GM21529 (cell line): Measurements from ENCODE around the gene TXNDC5.
"Not testable (repeated sequence)": the region's sequence is repeated elsewhere in the genome, so short reads cannot be mapped to it uniquely, and the experiment has no call there.

ENCODE experiments used
- ATAC-seq: cut with Tn5 transposase; IDR thresholded peaks from one replicate; pipeline ENCODE4 v1.9.1; 2021; ENCODE audit not compliant: unreplicated experiment

TXNDC5 gene

DNA sequence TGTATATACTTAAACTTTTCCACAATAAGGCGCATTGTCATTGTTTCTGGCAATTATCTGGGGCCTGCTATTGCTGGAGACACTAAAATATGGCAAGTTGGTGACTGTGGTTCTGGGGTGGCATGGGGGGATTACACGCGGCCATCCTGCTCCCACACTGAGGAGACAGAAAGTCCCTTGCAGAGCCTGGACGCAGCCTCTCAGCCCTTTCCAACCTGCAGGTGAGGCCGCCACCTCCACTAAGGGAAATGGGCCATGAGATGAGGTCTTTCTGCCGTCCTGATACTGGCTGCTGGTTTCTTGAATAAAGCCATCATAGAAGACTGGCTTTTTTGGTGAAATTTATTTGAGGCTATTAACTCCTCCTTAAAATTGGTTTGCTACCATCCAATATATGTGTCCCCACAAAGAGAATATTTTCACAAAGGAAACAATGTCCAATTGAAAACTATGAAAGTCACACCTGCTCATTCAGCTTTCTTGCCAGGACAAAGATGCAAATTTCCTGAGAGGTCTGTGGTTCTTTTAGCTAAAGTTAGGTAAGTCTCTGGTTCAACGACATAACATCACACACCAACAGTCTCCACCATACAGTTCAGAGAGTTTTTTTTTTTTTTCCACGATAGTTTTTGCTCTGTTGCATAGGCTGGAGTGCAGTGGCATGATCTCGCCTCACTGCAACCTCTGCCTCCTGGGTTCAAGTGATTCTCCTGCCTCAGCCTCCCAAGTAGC lies 13.0 kb downstream of the TXNDC5 start:
- peak; percentile 74 for ATAC-seq

DNA sequence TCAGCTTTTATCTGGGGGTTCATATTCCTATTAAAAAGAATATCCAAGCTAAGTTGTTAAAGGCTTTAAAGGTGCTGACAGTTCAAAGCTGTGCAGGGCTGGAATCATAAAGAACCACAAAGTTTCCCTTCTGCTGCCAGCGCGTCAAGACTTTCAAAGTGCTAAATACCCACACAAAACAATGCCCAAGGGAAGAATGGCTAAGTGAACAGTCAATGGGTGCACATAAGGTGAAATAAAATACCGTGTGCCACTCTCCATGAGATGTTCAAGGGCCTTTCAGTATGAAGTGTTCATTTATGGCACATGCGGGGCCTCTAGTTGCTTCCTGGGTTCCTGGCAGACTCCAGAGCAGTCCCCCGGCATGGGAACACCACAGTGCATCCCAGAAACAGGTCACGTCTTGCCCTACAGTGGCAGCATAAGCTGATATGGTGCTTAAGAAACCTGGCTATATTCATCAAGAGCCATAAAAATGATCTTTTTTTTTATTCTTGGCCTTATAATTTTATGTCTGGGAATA lies 14.1 kb downstream of the TXNDC5 start:
- no peak for ATAC-seq

DNA sequence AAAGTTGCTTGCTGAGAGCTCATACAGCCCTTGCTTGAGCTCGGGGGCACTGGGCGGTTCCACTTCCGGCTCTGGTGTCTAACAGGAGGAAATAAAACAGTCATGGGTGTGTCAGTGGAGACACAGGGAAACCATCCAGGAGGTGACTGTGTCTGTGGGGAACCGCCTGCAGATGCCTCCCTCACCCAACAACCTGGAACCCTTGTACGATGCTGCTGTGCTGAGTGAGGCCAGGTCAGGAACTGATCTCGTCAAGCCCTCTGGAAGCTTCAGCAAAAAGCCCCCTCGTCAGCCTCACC lies 15.5 kb downstream of the TXNDC5 start:
- ATAC-seq: no peak

DNA sequence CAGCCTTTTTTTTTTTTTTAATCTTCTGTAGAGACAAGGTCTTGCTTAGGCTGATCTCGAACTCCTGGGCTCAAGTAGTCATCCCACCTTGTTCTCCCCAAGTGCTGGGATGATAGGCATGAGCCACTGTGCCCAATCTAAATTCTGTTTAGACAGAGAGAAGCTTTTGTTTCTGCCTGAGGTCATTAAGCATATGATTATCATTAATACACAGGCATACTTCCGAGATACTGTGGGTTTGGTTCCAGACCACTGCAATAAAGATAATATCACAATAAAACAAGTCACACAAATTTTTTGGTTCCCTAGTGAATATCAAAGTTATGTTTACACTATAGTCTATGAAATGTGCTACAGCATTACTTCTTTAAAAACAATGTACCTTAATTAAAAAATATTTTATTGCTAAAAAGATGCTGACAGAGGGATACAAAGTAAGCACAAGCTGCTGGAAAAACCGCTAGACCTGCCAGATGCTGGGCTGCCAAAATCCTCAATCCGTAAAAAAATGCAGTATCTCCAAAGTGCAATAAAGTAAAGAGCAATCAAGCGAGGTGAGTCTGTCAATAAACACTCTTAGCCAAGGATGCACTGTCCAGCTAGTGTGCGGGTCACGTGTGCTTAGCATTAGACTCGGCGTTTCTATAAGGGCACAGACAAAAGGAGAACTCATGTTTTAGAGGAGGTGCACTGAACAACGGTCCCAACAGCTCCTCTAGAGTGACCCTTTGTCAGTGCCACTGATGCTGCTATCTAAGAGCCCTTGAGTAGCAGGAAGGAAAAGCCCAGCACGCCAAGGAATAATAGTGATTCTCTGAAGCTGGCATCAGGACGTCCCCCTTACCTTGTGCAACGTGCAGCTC lies 16.1 kb downstream of the TXNDC5 start:
- ATAC-seq: no peak

DNA sequence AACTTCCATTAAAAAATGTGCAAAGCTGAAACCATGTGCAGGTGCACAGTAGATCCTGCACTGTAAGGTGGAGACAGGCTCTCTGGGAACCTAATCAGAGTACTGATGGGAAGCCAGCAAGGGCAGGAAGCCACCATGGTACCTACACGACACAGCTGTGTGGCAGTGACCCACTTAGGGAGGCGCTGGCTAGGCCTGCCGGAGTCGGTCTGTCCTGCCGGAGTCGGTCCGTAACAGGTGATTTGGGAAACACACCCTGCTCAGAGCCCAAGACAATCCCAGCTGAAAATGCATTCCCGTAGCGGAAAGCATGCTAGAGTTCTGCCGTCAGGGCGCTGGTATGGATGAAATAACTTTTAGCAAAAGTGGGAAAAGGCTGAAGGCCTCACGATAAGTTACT lies 17.2 kb downstream of the TXNDC5 start:
- no peak for ATAC-seq

DNA sequence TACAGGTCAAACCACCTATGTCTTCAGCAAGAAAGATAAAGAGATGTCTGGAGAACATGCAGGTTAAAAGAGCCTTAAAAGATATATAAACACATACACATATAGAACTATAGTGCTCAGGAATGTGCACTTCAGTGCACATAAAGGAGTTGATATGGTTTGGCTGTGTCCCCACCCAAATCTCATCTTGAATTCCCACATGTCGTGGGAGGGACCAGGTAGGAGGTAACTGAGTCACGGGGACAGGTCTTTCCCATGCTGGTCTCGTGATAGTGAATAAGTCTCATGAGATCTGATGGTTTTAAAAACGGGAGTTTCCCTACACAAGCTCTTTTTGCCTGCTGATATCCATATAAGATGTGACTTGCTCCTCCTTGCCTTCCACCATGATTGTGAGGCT lies 18.2 kb downstream of the TXNDC5 start:
- not testable (repeated sequence) for ATAC-seq

DNA sequence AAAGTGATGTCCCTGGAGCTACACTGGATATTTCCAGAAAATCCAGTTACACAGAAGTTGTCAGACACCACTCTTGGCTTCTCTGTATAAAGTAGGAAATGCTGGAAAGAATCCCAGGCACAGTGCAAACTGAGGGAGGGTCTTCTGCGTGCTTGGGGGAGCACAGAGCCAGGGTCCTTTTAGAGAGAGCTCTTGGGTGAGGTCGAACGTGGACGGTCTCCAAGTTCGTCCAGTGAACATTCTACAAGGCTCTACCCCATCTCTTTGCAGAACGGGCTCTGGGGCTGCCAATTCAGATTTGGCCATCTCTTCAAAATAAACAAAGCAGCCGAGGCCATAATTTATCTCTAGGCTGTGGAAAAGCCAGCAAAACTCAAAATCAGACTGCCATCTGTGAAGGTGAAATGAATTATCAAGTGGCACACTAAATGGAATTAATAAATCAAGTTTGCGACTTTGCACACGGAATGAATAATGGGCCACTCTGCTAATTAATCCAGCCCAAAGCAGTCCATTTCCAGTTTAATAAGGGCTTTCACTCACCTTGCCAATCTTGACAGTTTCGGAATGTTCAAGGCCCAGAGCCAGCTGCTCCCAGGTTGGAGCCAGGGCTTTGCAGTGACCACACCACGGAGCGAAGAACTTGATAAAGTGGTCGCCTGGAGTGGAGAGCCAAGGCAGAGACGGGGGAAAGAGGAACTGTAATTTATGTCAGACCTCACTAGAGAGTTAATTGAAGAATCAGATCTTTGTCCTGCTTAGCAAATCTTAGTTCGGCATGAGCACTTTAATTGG lies 19.3 kb downstream of the TXNDC5 start:
- ATAC-seq: no peak

DNA sequence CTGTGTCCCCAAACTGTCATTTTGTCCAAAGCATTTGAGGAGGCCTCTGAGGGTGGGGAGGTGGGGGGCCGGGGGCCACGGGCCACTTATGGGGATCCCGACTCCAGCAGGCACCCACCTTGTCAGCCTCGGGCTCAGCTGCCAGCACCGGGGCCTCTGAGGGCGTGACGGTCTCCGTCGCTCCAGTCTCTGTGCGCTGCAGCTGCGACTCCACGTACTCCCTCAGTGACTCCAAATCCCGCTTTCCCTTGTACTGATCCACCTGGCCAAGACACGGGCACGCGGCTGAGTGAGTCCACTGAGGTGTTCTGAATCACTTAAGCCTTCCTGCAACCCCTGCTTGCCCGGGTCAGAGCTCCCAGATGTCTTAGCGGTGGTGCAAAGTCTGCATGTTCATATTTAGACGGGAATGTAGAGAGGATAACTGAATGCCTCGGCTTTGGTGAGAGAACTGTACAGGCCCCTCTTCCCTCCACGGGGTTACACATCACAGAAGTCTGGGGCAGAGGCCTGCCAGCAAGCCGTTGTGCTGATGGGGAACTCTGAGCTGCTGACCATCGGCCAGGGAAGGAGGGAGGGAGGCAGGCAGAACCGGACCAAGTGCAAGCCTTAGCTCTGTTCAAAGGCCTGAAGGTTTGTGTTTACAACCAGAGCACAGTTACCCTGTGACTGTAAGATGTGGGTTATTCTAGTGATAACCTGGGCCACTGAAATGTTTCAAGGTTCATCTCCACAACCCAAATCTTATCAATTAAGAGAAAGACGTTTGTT lies 21.8 kb downstream of the TXNDC5 start:
- ATAC-seq: no peak

DNA sequence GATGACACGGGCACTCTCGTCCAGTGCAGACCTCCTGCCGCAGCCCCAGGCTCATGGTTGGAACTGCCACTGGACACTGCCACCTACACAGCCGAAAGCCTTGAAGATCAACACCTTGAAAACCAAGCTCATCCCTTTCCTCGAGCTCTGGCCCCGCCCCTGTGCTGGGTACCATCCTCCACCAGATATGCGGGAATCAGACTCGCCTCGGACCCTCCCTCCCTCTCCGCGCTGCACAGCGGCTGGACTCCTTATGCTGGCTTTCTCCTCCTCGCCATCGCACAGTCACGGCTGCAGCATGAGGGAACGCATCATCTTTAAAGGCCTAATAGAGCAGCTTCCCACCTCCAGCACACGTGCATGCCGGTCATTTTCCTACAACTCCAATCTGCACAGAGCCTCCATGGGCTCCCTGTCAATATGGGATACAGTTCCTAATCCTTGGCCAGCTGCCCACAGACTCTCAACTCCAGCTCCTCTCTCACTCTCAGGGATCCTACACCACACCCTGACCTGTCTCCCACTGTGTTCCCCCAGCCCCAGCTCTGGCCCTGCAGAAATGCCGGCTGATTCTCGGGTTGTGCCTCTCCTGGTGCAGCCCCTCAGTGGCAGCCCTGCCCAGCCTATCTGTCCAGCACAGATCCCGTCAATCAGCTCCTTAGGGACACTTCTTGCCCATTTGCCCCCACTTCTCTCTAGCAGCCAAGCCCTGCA lies 23.2 kb downstream of the TXNDC5 start:
- no peak for ATAC-seq

DNA sequence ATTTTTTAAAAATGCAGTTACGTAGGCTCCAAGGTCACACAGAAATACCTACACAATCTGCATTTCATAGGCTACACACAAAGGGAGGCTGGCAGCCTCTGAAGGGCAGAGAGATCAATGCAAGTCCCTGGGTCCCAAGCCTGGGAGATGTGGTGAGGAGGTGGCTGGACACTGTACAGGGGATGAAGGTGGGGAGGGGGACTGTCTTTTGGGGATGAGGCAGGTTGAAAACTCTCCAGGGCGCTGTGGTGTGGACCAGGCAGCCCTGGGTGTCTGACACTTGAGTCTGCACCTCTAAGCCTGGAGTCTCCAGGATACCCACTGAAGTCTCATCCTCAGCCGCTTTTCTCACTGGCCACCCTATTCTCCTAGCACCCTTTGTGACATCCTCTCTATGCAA lies 24.5 kb downstream of the TXNDC5 start:
- no peak for ATAC-seq

DNA sequence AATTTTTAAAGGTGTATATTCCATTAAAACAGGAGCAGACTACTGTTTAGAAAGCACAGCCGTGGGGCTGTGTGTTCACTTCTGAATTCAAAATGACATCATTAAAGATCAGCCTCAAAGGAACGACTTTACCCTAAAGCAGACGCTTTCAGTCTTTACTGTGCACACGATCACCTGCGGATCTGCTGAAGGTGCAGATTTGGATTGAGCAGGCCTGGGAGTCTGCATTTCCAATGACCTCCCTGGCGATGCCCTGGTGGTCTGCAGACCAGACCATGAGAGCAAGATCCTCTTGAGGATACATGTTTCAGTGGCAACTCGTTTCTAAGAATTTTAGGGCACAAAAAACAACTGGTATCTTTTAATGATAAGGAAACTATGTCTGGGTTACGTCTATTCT lies 27.2 kb downstream of the TXNDC5 start:
- ATAC-seq: no peak

DNA sequence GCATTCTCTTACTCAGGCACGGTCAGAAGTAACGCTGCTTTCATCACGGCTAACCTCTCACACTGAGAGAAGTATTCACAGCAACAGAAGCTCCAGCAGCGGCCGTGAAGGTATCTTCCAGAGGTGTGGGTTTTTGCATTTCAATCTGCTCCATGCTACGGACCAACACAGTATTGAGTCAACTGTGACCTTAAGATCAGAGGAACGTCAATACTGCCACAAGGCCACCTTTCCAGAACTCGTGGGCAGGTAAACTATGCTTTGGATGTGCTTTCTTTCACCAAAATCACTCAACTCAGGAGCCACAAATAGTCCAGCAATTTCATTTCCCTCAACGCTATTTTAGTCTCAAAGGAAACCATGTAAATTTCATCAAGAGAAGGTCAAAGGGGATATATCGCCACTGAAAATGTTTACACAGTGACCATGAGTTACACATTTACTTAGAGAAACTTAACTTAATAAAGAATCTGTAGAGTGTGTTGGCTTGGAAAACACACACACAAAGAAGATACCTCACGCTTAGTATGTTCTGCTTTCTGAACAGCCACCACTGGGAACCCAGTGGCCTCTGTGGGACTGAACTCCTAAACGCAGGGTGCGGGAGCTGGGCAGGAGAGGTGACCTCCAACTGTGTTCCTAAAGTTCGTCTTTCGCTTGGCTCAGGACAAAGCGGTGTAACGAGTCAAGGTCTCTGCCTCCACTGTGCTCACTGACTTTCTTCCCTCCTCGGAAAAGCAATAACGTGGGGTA lies 27.9 kb downstream of the TXNDC5 start:
- ATAC-seq: no peak

DNA sequence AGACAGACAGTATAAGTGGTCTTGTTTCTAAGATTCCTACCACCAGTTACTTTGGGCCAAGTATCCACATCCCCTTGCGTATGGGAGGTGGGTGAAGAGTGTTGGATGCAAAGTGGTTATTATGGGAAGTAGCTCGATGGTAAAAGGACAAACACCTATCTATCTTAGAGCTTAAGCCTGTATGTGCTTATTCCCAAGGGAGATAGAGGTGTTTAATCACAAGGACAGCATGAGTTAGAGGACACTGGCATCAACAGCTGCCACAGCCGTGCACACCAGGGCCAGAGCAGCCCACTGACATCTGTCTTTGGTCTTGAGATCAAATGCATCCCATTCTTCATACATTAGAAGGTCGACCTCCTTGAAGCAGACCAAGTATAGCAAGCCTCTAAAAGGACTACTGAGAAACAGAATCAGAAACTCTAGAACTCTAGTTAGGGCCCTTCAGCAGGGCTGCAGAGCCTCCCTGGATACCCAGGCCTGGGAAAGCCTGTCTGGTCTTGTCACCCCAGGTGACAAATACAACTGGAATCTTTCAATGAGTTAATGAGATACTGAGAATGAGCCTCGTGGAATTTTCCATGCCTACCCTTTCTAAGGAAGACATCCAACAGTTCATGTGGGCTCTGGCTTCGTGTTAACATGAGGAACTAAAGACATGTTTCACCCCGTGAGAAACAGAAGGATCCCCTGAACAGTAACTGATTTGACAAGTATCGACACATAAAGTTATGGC lies 28.7 kb downstream of the TXNDC5 start:
- ATAC-seq: no peak

DNA sequence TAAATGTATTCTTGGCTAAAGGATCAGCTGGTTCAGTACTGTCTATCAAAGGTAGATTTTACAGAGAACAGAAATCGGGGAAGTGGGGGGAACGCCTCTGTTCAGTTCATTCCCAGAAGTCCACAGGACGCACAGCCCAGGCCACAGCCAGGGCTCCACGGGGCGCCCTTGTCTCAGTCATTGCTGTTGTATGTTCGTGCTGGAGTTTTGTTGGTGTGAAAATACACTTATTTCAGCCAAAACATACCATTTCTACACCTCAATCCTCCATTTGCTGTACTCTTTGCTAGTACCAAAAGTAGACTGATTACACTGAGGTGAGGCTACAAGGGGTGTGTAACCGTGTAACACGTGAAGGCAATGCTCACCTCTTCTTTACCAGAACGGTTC lies 29.9 kb downstream of the TXNDC5 start:
- no peak for ATAC-seq

DNA sequence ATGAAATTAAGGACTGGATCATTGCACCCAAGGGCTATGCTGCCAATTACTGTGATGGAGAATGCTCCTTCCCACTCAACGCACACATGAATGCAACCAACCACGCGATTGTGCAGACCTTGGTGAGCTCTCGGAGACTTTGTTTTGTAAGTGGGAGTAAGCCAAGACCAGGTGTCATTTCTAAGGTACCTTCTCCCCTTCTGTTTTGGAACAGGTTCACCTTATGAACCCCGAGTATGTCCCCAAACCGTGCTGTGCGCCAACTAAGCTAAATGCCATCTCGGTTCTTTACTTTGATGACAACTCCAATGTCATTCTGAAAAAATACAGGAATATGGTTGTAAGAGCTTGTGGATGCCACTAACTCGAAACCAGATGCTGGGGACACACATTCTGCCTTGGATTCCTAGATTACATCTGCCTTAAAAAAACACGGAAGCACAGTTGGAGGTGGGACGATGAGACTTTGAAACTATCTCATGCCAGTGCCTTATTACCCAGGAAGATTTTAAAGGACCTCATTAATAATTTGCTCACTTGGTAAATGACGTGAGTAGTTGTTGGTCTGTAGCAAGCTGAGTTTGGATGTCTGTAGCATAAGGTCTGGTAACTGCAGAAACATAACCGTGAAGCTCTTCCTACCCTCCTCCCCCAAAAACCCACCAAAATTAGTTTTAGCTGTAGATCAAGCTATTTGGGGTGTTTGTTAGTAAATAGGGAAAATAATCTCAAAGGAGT lies 30.4 kb downstream of the TXNDC5 start:
- no peak for ATAC-seq

DNA sequence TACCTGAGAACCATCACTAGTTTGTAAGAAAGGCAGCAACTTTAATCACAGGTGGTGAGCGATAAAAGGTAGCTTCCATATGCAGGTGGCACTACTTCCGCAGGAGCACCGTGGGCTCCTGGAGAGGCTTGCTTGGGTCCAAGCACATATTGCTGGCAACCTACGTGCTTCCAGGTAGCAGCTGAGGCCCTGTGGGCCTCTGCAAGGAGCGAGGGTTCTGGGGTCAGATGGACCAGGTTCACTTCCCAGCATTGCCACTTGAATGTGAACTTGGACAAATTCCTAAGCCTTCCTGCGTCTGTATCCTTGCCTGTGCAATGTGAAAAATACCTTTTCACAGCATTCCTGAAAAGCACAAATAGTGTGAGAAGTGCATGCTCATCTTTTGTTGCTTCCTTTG lies 31.0 kb downstream of the TXNDC5 start:
- no peak for ATAC-seq

DNA sequence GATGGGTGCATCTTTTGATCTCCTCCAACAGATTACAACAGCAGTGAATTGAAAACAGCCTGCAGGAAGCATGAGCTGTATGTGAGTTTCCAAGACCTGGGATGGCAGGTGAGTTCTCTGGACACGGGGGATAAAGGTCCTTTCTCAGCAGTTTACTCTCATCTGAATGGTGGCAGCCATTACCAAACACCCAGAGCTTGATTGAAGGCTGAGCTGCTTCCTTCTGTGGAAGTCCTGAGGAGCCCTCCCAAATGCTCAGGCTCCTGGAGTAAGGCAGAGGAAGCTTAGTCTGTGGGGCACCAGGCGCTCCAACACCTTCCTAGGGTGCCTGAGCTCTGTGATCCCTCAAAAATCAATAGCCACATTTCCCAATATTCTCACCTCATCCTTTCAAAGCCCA lies 31.5 kb downstream of the TXNDC5 start:
- ATAC-seq: no peak

DNA sequence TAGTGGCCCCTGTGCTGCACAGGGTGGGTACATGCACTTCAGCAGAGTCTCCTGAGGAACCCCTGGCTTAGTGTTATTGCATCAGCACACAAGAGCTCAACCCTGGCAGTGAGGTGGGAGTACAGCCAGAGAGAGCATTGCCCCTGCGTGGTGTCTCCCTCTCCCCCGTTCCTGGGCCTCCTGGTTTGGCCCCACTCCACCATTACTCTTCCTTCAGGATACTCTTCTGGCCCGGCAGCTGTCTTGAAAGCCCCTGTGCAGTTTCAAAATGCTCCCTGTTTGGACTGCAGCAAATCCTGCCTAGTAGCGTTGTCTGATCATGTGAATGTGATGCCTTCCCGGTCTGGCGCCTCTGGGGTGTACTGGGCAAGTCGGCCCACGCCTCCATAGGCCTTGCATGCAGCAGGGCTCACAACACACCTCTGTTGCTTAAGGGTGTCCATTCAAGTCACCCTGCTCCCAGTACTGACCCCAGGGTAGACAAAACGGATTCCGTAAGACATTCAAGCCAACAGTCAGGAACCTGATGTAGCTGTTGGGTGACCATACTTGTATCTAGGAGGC lies 32.1 kb downstream of the TXNDC5 start:
- no peak for ATAC-seq
